ENCODE data around the gene EIPR1. TPM values are rescaled to one million over a fixed set of nuclear protein-coding genes. Genes with fewer than 3 reads are reported as not detected.

EIPR1 gene
- total and polyA plus RNA-seq, 2 experiments from 2014 or later, result 17.4 to 46.3 TPM

DNA sequence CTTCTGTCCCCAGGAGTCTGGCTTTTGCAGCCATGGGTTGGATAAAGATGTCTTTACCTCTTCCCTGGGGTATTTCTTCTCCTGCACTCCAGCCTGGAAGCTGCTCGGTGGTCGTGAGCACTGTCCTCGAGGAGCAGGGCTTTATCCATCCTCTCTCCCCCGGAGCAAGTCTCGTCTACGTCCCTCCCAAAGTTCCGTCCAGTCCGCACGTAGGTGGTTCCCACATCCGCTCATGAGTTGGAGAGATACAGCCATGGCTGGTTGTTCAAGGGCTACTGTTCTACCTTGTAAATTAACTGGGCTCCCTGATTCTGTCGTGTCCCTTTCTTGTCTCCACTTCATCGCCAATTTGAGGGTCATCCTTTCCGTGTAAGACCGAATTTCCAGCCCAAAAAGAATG lies 49.0 kb upstream of the EIPR1 start:
- peaks cover 26% of the 10 kb centered on the region for H3K36me3 Mint-ChIP-seq (ENCODE audit: low read depth)
- H3K36me3 ChIP-seq (ENCODE audit: insufficient read depth), result peaks cover 13% of the 10 kb centered on the region
- DNase-seq (ENCODE audit: low spot score) (no peak), ATAC-seq (no peak)
- no peaks in the 10 kb centered on the region for H3K4me1 ChIP-seq (ENCODE audit: insufficient read depth)
- no peaks in the 10 kb centered on the region for H3K9me3 Mint-ChIP-seq
- H3K4me3 ChIP-seq, result no peak overlapping the region
- no peaks in the 10 kb centered on the region for H3K4me1 Mint-ChIP-seq
- H3F3A ChIP-seq (replicated peaks; ENCODE audit: low read depth), result no peaks in the 10 kb centered on the region
- TF ChIP-seq, protein P1, sequence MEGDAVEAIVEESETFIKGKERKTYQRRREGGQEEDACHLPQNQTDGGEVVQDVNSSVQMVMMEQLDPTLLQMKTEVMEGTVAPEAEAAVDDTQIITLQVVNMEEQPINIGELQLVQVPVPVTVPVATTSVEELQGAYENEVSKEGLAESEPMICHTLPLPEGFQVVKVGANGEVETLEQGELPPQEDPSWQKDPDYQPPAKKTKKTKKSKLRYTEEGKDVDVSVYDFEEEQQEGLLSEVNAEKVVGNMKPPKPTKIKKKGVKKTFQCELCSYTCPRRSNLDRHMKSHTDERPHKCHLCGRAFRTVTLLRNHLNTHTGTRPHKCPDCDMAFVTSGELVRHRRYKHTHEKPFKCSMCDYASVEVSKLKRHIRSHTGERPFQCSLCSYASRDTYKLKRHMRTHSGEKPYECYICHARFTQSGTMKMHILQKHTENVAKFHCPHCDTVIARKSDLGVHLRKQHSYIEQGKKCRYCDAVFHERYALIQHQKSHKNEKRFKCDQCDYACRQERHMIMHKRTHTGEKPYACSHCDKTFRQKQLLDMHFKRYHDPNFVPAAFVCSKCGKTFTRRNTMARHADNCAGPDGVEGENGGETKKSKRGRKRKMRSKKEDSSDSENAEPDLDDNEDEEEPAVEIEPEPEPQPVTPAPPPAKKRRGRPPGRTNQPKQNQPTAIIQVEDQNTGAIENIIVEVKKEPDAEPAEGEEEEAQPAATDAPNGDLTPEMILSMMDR (conservative IDR thresholded peaks at IDR 0.05; ENCODE audit: low read depth in 2 of 2), result no peak
- no peak for TF ChIP-seq JUNB (IDR thresholded peaks at IDR 0.05; ENCODE audit: unreplicated experiment)
- TF ChIP-seq EZH2phosphoT487 (IDR thresholded peaks at IDR 0.05; ENCODE audit: unreplicated experiment), result no peak
- TF ChIP-seq, protein P2, sequence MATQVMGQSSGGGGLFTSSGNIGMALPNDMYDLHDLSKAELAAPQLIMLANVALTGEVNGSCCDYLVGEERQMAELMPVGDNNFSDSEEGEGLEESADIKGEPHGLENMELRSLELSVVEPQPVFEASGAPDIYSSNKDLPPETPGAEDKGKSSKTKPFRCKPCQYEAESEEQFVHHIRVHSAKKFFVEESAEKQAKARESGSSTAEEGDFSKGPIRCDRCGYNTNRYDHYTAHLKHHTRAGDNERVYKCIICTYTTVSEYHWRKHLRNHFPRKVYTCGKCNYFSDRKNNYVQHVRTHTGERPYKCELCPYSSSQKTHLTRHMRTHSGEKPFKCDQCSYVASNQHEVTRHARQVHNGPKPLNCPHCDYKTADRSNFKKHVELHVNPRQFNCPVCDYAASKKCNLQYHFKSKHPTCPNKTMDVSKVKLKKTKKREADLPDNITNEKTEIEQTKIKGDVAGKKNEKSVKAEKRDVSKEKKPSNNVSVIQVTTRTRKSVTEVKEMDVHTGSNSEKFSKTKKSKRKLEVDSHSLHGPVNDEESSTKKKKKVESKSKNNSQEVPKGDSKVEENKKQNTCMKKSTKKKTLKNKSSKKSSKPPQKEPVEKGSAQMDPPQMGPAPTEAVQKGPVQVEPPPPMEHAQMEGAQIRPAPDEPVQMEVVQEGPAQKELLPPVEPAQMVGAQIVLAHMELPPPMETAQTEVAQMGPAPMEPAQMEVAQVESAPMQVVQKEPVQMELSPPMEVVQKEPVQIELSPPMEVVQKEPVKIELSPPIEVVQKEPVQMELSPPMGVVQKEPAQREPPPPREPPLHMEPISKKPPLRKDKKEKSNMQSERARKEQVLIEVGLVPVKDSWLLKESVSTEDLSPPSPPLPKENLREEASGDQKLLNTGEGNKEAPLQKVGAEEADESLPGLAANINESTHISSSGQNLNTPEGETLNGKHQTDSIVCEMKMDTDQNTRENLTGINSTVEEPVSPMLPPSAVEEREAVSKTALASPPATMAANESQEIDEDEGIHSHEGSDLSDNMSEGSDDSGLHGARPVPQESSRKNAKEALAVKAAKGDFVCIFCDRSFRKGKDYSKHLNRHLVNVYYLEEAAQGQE (IDR thresholded peaks at IDR 0.05; ENCODE audit: unreplicated experiment), result no peak
- no peak for TF ChIP-seq POLR2AphosphoS5 (IDR thresholded peaks at IDR 0.05; ENCODE audit: low read depth)
- TF ChIP-seq STAT1 (IDR thresholded peaks at IDR 0.05; ENCODE audit: unreplicated experiment), result no peak
- TF ChIP-seq EZH2 (IDR thresholded peaks at IDR 0.05; ENCODE audit: low read depth, unreplicated experiment), result no peak
- no peak for TF ChIP-seq NANOG (IDR thresholded peaks at IDR 0.05; ENCODE audit: borderline replicate concordance)
- TF ChIP-seq, protein P3, sequence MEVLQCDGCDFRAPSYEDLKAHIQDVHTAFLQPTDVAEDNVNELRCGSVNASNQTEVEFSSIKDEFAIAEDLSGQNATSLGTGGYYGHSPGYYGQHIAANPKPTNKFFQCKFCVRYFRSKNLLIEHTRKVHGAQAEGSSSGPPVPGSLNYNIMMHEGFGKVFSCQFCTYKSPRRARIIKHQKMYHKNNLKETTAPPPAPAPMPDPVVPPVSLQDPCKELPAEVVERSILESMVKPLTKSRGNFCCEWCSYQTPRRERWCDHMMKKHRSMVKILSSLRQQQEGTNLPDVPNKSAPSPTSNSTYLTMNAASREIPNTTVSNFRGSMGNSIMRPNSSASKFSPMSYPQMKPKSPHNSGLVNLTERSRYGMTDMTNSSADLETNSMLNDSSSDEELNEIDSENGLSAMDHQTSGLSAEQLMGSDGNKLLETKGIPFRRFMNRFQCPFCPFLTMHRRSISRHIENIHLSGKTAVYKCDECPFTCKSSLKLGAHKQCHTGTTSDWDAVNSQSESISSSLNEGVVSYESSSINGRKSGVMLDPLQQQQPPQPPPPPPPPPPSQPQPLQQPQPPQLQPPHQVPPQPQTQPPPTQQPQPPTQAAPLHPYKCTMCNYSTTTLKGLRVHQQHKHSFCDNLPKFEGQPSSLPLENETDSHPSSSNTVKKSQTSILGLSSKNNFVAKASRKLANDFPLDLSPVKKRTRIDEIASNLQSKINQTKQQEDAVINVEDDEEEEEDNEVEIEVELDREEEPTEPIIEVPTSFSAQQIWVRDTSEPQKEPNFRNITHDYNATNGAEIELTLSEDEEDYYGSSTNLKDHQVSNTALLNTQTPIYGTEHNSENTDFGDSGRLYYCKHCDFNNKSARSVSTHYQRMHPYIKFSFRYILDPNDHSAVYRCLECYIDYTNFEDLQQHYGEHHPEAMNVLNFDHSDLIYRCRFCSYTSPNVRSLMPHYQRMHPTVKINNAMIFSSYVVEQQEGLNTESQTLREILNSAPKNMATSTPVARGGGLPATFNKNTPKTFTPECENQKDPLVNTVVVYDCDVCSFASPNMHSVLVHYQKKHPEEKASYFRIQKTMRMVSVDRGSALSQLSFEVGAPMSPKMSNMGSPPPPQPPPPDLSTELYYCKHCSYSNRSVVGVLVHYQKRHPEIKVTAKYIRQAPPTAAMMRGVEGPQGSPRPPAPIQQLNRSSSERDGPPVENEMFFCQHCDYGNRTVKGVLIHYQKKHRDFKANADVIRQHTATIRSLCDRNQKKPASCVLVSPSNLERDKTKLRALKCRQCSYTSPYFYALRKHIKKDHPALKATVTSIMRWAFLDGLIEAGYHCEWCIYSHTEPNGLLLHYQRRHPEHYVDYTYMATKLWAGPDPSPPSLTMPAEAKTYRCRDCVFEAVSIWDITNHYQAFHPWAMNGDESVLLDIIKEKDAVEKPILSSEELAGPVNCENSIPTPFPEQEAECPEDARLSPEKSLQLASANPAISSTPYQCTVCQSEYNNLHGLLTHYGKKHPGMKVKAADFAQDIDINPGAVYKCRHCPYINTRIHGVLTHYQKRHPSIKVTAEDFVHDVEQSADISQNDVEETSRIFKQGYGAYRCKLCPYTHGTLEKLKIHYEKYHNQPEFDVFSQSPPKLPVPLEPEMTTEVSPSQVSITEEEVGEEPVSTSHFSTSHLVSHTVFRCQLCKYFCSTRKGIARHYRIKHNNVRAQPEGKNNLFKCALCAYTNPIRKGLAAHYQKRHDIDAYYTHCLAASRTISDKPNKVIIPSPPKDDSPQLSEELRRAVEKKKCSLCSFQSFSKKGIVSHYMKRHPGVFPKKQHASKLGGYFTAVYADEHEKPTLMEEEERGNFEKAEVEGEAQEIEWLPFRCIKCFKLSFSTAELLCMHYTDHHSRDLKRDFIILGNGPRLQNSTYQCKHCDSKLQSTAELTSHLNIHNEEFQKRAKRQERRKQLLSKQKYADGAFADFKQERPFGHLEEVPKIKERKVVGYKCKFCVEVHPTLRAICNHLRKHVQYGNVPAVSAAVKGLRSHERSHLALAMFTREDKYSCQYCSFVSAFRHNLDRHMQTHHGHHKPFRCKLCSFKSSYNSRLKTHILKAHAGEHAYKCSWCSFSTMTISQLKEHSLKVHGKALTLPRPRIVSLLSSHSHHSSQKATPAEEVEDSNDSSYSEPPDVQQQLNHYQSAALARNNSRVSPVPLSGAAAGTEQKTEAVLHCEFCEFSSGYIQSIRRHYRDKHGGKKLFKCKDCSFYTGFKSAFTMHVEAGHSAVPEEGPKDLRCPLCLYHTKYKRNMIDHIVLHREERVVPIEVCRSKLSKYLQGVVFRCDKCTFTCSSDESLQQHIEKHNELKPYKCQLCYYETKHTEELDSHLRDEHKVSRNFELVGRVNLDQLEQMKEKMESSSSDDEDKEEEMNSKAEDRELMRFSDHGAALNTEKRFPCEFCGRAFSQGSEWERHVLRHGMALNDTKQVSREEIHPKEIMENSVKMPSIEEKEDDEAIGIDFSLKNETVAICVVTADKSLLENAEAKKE (CRISPR knock-in tag; IDR thresholded peaks at IDR 0.05), result no peak
- TF ChIP-seq, protein P4, sequence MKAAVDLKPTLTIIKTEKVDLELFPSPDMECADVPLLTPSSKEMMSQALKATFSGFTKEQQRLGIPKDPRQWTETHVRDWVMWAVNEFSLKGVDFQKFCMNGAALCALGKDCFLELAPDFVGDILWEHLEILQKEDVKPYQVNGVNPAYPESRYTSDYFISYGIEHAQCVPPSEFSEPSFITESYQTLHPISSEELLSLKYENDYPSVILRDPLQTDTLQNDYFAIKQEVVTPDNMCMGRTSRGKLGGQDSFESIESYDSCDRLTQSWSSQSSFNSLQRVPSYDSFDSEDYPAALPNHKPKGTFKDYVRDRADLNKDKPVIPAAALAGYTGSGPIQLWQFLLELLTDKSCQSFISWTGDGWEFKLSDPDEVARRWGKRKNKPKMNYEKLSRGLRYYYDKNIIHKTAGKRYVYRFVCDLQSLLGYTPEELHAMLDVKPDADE (IDR thresholded peaks at IDR 0.05), result no peak
- no peak for TF ChIP-seq CREB1 (CRISPR knock-in tag; IDR thresholded peaks at IDR 0.05; ENCODE audit: low read depth)
- no peak for TF ChIP-seq ZNF331 (CRISPR knock-in tag; IDR thresholded peaks at IDR 0.05; ENCODE audit: low read depth)
- no peak for TF ChIP-seq ZNF114 (CRISPR knock-in tag; IDR thresholded peaks at IDR 0.05)
- H3K4me3 Mint-ChIP-seq, result no peak overlapping the region
- H3K4me2 ChIP-seq, result no peak overlapping the region
- no peaks in the 10 kb centered on the region for H3K27me3 Mint-ChIP-seq (ENCODE audit: insufficient read depth, low read depth, poor library complexity)
- H3K9me2 ChIP-seq (ENCODE audit: insufficient read depth), result no peaks in the 10 kb centered on the region
- H3K27me3 ChIP-seq (ENCODE audit: insufficient read depth), result no peaks in the 10 kb centered on the region
- no peaks in the 10 kb centered on the region for H3K79me2 ChIP-seq (replicated peaks; ENCODE audit: insufficient read depth)
- no peak overlapping the region for H3K27ac ChIP-seq (ENCODE audit: low read depth)
- 0 out of 2 replicates have a peak, but pooled peaks cover 8% of the 10 kb centered on the region for H4K20me1 ChIP-seq (replicated peaks; ENCODE audit: insufficient read depth)
- no peak overlapping the region for H2AFZ ChIP-seq
- H3K27ac Mint-ChIP-seq, result no peak overlapping the region
